Measurements from ENCODE around the gene ISY1.
"Not testable (repeated sequence)": the region's sequence is repeated elsewhere in the genome, so short reads cannot be mapped to it uniquely, and the experiment has no call there.

The ISY1 gene

DNA sequence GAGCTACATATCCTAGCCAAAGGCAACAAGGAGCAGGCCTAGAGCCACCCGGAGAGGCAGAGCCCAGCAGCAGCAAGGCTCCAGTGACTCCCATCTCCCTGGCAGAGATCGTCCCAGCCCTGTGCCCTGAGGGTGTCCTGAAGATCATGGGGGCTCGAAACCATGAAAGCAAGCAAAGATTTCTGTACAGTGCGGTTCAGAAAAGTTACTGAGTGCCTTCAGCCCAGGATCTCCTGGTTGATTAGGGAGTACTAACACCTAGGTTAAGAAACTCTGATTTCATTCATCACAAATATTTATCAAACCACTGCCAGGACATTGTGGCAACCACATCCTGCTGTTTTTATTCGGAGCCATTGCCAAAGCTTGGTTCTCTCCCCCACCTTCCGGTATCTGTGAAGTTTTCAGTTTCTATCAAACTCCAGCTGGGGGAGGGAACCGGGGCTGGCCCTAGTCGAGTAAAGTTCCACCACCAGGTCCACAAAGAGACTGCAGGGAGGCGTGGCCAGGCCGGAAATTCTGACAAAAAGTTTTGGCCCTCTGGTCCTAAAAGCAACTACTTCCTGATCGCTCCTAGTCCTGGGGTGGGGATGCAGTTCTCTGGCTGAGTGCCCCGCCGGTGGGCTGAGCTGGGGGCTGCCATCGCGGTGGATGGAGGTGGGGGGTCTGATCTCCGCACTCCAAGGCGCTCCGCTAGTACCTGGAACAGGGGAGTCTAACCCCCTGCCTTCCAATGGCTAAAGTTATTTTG, 40.4 kb downstream of the ISY1 start:
- DNase-seq = no peak

- DNase-seq = no peak
These were observed 41.3 kb downstream of the ISY1 start for GRCh38 chr3:129119365-129120100.

DNA sequence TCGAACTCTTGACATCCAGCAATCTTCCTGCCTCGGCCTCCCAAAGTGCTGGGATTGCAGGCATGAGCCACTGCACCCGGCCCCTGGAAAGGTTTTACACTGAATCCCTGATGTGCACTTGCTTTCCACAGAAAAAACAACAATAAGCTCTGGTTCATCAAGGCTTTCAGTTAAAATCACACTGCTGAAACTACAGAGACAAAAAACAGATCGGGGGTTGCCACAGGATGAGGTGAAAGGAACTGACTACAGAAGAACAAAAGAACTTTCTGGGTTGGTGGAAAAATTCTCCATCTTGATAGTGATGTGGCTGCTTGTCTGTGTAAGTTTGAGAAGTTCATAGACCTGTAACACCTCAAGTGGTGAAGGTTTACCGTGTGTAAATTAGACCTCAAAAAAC, 42.1 kb downstream of the ISY1 start:
- no peak for DNase-seq

DNA sequence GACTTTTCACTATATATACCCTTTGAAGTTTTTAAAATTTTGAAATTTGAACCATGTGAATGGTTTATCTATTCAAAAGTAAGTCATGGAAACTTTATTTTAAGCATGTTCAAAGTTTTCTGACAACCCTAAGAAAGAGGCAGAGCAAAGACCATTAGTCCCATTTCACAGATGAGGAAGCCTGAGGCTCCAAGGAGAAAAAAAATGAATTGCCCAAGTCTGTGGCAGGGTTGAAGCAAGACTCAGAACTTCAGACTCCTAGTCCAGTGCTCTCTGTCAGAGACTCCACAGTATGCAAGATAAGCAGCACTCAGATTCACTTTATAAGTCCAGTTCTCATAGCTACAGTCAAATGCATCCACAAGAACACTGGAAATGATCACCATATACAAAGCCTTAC, 43.7 kb downstream of the ISY1 start:
- no peak for DNase-seq

DNA sequence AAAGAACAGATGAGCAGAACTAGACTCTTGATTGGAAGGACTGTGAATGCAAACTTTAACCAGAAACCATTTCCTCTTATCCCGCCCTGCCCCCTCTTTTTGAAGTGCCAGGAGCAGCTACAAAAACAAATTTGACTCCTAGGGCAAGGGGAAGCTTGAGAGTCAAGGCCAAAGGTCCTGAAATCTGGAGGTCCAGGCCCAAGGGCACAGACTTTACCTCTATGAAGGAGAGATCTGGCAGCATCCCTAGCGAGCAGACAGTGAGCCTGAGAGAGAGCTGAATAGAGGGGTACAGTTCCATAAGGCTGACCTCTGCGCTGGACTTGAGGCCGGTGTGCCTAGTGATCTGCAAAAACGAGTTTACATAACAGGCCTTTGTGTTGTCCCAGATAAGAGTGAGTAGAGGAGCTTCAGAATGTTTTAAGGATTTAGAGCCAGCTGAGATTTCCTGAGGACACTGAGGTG, 44.3 kb downstream of the ISY1 start:
- DNase-seq = no peak

- DNase-seq = no peak
These were observed 46.4 kb downstream of the ISY1 start for GRCh38 chr3:129114455-129114854.

DNA sequence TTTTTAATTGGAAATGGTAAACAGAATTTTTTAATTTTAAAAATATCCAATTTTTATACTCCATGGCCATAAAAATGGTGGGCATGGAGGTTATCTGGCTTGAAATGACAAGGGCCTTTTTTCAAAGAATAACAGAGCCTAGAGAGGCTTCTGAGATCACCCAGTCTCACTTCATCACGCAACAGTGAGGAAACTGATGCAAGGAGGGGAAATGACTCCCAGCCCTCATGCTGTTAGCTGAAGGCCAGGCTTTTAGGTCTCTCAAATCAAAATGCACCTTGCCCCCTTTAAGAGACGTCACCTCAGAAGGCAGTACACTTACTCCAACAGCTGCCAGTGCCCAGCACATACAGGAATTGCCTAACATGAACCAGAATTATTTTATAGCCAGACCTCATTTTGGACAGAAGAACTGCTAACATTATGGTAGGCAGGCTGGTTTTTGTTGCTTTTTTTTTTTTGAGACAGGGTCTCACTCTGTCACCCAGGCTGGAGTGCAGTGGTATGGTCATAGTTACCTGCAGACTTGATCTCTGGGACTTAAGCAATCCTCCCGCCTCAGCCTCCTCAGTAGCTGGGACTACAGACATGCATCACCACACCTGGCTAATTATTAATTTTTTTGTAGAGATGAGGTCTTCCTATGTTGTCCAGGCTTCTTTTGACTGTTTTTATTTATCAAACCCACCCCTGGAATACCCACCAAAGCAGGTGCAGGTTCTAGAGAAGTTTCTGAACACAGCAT, 48.4 kb downstream of the ISY1 start:
- no peak for DNase-seq

- DNase-seq = not testable (repeated sequence)
These were observed 49.6 kb downstream of the ISY1 start for GRCh38 chr3:129111076-129111780.

GRCh38 chr3:129107793-129108192, 53.1 kb downstream of the ISY1 start:
- no peak for DNase-seq

GRCh38 chr3:129106866-129107565, 53.8 kb downstream of the ISY1 start:
- no peak for DNase-seq

DNA sequence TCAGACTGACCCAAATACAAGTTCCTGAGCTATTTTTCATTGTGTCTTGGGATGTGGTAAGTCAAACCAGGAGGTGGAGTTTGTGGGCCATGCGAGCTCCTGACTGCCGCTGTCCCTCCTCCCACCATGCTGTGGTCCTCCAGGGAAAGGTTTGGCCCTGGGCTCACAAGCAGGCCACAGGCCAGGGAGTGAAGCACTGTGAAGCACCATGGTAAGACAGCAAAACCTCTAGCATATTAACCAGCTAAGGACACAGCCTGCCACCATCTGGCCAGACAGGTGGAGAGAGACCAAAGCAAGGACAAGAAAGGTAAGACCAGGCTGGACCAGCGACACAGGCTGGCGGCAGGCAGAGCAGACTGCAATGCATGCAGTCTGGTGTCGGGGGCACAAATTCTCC, 54.5 kb downstream of the ISY1 start:
- peak; percentile 31 to 72 for DNase-seq

DNA sequence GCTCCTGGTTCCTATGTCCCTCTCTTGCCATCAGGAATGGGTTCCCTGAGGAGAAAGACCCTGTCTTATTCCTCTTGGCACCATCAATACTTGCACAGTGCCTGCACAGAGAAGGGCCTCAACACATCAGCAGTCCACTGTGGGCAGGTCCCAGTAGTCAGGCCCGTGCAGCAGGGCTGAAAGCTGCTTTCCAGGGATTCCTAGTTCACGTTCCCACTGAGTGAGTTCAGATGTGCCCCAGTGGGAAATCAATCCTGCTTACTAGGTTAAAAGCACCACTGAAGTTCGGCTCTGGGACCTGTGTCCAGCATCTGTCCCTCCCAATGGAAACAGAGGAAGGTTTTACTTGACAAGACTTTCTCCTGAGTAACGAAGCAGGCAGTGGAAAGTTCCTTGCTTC, 55.0 kb downstream of the ISY1 start:
- DNase-seq = no peak

- no peak for DNase-seq
These were observed 56.3 kb downstream of the ISY1 start for GRCh38 chr3:129104498-129105079.

- DNase-seq = no peak
These were observed 56.8 kb downstream of the ISY1 start for GRCh38 chr3:129104051-129104450.

- DNase-seq = no peak
These were observed 57.6 kb downstream of the ISY1 start for GRCh38 chr3:129103296-129103695.

DNA sequence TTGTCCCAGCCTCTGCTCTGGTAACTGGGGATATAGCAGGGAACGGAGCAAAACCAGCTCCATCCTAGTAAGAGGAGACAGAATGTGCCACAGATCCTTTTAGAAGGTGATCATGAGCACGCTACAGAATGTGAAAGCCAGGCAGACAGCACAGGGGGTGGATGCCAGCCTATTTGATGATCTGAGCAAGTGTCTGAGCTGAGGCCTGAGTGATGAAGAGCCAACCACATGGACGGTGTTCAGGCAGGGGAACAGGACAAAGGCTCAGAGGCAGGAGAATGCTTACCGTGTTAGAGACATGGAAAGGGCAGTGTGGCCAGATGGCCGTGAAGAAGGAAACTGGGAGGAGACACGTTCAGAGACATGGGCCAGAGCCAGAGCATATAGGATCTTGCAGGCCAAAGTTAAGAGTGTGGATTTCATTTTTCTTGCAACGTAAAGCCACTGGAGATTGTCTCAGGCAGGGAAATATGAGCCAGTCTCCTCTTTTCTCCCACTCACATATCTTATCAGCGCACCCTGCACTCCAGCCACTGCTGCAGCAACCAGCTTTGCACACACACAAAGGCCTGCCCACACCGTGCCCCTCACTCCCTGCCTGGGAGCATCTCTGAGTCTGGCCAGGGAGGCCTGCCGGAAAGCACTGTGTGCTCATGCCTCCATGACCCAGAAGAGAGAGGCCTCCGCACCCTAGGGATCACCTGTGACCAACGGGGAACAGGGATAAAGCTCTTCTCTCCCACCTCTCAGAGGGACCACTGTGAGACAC, 59.3 kb downstream of the ISY1 start:
- DNase-seq = no peak

GRCh38 chr3:129100274-129100673, 60.6 kb downstream of the ISY1 start:
- peak in 1 of 2 experiments; percentile 24 for DNase-seq

GRCh38 chr3:129095285-129095684, 65.6 kb downstream of the ISY1 start:
- no peak for DNase-seq

DNA sequence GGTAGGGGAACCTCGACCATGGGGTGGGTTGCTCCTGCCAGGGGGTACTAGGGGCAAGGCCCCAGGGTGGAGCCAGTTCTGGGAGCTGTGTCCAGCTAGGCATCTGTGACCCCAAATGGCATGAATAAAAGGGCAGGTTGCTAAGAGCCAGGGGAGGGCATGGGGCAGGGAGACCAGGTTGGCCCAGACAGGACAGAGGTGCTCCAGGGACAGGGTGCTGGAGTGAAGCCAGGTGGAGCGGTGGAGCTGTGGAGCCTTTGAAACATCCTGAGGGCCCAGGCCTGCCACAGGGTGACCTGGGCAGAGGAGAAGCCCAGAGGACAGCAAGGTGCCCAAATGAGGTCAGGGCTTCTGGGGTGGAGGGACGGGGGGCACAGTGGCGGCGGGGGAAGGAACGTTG, 72.6 kb downstream of the ISY1 start:
- not testable (repeated sequence) for DNase-seq

DNA sequence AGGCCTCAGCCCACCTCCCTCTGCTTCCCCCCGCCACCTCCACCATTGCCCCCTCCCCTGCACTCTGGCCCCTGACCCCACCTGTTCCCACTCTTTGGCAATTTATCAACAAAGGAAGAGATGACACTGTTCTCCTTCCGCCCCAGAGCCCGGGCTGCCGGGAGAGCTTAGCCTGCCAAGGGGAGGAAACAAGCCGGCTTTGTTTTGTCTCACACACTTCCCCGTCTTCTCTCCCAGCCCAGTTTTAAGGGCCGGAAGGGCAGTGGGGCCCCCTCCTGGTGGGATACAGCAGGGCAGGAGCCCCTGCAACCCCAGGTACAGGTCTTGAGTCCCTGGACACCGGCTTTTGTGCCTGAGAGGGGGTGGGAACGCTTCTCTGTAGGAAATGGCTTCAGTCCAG, 73.0 kb downstream of the ISY1 start:
- DNase-seq = peak in 1 of 2 experiments; percentile 25

DNA sequence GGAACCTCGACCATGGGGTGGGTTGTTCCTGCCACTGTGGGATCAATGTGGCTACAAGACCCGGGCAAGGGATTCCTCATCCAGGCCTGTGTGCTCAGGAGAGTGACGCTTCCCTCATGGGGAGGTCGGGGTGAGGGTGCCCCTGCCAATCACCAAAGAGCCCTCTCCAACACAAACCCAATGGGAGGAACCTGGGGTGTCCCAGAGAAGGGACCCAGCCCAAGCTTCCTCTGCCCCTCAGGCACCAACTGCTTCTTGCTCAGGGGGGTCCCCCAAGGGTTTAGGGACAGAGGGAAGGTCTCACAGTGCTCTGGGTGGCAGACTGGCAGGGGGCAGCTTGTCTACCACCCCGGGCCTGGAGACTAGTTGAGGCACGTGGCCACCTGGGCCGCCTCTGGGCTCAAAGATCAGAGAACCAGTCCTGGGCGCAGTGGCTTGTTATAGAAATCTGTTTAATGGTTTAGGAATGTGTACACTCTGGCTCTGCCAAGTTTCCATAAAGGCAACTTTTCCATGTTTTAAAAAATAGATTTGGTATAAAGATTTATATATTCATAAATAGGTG, 73.6 kb downstream of the ISY1 start:
- DNase-seq = no peak

All from NCI-H524 (cell line).